ENCODE measurements around the gene MST1R.
"Not testable (repeated sequence)": the region's sequence is repeated elsewhere in the genome, so short reads cannot be mapped to it uniquely, and the experiment has no call there.

DNA sequence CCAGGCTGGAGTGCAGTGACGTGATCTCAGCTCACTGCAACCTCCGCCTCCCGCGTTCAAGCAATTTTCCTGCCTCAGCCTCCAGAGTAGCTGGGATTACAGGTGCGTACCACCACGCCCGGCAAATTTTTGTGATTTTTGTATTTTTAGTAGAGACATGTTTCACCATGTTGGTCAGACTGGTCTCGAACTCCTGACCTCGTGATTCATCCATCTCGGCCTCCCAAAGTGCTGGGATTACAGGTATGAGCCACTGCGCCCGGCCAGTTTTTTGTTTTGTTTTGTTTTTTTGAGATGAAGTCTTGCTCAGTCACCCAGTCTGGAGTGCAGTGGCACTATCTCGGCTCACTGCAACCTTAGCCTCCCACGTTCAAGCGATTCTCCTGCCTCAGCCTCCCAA lies 28.6 kb upstream of the MST1R start:
- TF ChIP-seq, protein P1, sequence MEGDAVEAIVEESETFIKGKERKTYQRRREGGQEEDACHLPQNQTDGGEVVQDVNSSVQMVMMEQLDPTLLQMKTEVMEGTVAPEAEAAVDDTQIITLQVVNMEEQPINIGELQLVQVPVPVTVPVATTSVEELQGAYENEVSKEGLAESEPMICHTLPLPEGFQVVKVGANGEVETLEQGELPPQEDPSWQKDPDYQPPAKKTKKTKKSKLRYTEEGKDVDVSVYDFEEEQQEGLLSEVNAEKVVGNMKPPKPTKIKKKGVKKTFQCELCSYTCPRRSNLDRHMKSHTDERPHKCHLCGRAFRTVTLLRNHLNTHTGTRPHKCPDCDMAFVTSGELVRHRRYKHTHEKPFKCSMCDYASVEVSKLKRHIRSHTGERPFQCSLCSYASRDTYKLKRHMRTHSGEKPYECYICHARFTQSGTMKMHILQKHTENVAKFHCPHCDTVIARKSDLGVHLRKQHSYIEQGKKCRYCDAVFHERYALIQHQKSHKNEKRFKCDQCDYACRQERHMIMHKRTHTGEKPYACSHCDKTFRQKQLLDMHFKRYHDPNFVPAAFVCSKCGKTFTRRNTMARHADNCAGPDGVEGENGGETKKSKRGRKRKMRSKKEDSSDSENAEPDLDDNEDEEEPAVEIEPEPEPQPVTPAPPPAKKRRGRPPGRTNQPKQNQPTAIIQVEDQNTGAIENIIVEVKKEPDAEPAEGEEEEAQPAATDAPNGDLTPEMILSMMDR (IDR thresholded peaks at IDR 0.05; ENCODE audit: low read depth, low read length): not testable (repeated sequence)
- not testable (repeated sequence) for TF ChIP-seq EZH2phosphoT487 (IDR thresholded peaks at IDR 0.05; ENCODE audit: low read depth)
